Neural crest cell (in vitro differentiated cells): ENCODE data around the gene PARP8. TPM values are rescaled to one million over a fixed set of nuclear protein-coding genes. Genes with fewer than 3 reads are reported as not detected.

Source experiments
- DNase-seq: peaks from one replicate; pipeline ENCODE4 v3.0.0; 2021; ENCODE audit warnings: low read depth, mixed read lengths, low spot score
- H3K27ac Mint-ChIP-seq: one replicate; pipeline ENCODE4 v1.8.0; 2021; ENCODE audit warnings: mild to moderate bottlenecking, mixed read lengths; ENCODE audit not compliant: unreplicated experiment
- H3K27me3 Mint-ChIP-seq: 2 replicates; pipeline ENCODE4 v1.8.0; 2021; ENCODE audit warnings: low read depth, mild to moderate bottlenecking, mixed read lengths
- H3K36me3 Mint-ChIP-seq: 2 replicates; pipeline ENCODE4 v1.8.0; 2021; ENCODE audit warnings: low read depth, mild to moderate bottlenecking, mixed read lengths
- H3K4me1 Mint-ChIP-seq: 2 replicates; pipeline ENCODE4 v1.8.0; 2021; ENCODE audit warnings: mixed read lengths
- H3K4me3 Mint-ChIP-seq: one replicate; pipeline ENCODE4 v1.8.0; 2021; ENCODE audit warnings: mild to moderate bottlenecking, mixed read lengths
- H3K9me3 Mint-ChIP-seq: 2 replicates; pipeline ENCODE4 v1.8.0; 2021; ENCODE audit warnings: mixed read lengths
- CTCF ChIP-seq: fragments of 200-600 bp; sonication (generic); conservative IDR thresholded peaks from 2 replicates; pipeline ENCODE4 v1.5.0; 2021; ENCODE audit warnings: antibody characterized with exemption, mild to moderate bottlenecking
- total RNA-seq: library from RNA; stranded (reverse); gene quantifications from 2 replicates; pipeline ENCODE4 v1.2.1, GENCODE V29; 2021

PARP8 gene
- total RNA-seq, 1 donor from 2014 or later, result 31.0 TPM

GRCh38 chr5:50849554-50849953 lies 183.1 kb downstream of the PARP8 start:
- no peaks in the 10 kb centered on the region for H3K27me3 Mint-ChIP-seq
- no peak for TF ChIP-seq CTCF
- no peaks in the 10 kb centered on the region for H3K9me3 Mint-ChIP-seq
- no peaks in the 10 kb centered on the region for H3K4me1 Mint-ChIP-seq
- no peaks in the 10 kb centered on the region for H3K36me3 Mint-ChIP-seq
- no peak overlapping the region for H3K4me3 Mint-ChIP-seq
- no peak for DNase-seq
- no peak overlapping the region for H3K27ac Mint-ChIP-seq

- H3K4me1 Mint-ChIP-seq, result no peaks in the 10 kb centered on the region
- H3K36me3 Mint-ChIP-seq, result no peaks in the 10 kb centered on the region
- H3K9me3 Mint-ChIP-seq, result no peaks in the 10 kb centered on the region
- no peak overlapping the region for H3K27ac Mint-ChIP-seq
- no peak for TF ChIP-seq CTCF
- DNase-seq, result no peak
- no peak overlapping the region for H3K4me3 Mint-ChIP-seq
- H3K27me3 Mint-ChIP-seq, result no peaks in the 10 kb centered on the region
These were observed 186.7 kb downstream of the PARP8 start for GRCh38 chr5:50853151-50853550.

- TF ChIP-seq CTCF, result no peak
- H3K9me3 Mint-ChIP-seq, result no peaks in the 10 kb centered on the region
- H3K4me1 Mint-ChIP-seq, result no peaks in the 10 kb centered on the region
- H3K27ac Mint-ChIP-seq, result no peak overlapping the region
- H3K27me3 Mint-ChIP-seq, result no peaks in the 10 kb centered on the region
- no peak overlapping the region for H3K4me3 Mint-ChIP-seq
- no peaks in the 10 kb centered on the region for H3K36me3 Mint-ChIP-seq
- no peak for DNase-seq
These were observed 187.6 kb downstream of the PARP8 start for GRCh38 chr5:50854082-50854481.

- Mint-ChIP-seq H3K27me3 (no peaks in the 10 kb centered on the region), H3K4me1 (no peaks in the 10 kb centered on the region), H3K36me3 (no peaks in the 10 kb centered on the region), H3K4me3 (no peak overlapping the region), H3K27ac (no peak overlapping the region), H3K9me3 (no peaks in the 10 kb centered on the region)
- DNase-seq, result no peak
- TF ChIP-seq CTCF, result no peak
These were observed 188.6 kb downstream of the PARP8 start for GRCh38 chr5:50855001-50855400.

- DNase-seq, result no peak
- H3K27ac Mint-ChIP-seq, result no peak overlapping the region
- no peak for TF ChIP-seq CTCF
- no peaks in the 10 kb centered on the region for H3K36me3 Mint-ChIP-seq
- H3K4me1 Mint-ChIP-seq, result no peaks in the 10 kb centered on the region
- H3K27me3 Mint-ChIP-seq, result no peaks in the 10 kb centered on the region
- no peaks in the 10 kb centered on the region for H3K9me3 Mint-ChIP-seq
- H3K4me3 Mint-ChIP-seq, result no peak overlapping the region
These were observed 190.1 kb downstream of the PARP8 start for GRCh38 chr5:50856401-50857119.
